ENCODE measurements around the gene ZBTB24.

ZBTB24 gene

DNA sequence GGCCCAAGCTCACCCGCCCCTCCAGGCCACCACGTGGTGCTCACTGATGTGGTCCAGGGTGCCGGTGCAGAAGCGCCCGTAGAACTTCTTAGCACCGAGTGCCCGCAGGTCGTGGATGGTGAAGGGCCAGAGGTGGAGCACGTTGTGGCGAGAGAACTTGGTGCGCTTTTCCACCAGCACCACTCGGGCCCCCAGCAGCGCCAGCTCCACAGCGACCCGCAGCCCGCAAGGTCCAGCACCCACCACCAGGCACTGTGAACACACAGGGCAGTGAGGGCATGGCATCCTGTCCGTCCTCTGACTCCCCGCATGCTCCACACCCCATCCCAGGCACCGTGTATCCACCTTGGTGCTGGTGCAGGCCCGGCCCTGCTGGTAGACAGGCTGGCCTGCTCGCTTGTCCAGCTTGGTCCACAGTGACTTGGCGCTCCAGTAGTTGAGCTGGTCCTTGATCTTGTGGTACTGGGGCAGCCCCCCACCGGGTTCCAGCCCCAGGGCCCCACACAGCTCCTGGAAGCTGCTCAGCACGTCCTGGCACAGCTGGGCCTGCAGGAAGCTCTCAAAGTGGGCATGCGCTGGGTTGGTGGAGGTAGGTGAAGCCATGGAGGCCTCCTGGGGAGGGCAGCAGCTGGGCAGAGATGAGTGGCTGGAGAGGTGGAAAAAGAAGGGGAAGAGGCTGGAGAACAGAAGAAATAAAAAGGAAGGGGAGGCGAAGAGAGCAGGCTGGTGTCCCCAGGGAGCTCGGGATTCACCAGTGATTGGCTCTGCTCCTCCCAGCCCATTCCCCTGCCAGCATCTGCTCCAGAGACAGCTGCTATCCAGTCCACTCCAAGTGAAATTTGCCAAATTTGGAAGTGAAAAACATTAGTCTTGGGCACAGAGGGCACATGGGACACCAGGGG, 29.2 kb downstream of the ZBTB24 start:
- no peak for DNase-seq (ENCODE audit: insufficient read length, low spot score)
- no peak for FAIRE-seq

- DNase-seq (ENCODE audit: insufficient read length, low spot score) (no peak), FAIRE-seq (no peak)
Observed at GRCh38 chr6:109453156-109453555, 29.9 kb downstream of the ZBTB24 start.

DNA sequence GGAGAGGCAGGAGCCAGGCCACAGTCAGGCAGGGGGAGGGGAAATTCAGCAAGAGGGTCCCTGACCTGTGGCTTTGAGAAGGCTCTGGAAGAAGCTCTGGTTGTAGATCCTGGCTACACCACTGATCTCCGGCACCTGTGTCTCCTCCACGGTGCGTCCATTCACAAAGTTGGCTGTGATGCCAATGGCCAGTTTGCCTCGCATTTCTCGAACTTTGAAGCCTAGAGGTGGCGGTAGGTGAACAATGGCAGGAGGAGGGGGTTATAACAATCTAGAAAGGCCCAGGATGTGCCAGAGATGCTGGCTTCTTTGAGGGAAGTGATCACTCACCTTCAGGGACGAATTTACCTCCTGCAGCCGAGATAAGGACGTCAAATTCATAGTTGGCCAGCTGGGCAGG, 30.8 kb downstream of the ZBTB24 start:
- DNase-seq (ENCODE audit: insufficient read length, low spot score) (no peak), FAIRE-seq (no peak)

GRCh38 chr6:109451376-109451775, 31.6 kb downstream of the ZBTB24 start:
- DNase-seq (ENCODE audit: insufficient read length, low spot score) = no peak
- no peak for FAIRE-seq

DNA sequence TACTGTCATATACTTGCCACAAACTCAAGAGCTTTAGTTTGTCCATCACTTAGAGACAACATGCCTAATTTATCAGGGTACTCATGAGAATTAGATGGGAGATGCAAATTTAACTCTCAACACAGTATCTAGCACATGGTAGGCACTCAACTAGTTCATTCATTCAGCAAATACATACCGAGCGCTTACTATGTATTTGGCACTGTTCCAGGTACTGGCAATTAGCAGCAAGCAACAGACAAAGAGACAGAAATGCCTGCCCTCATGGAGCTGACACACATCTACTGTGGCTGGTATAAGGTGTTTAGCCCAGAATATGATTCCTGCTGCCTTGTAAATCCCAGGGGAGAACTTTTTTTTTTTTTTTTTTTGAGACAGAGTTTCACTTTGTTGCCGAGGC, 32.2 kb downstream of the ZBTB24 start:
- FAIRE-seq (no peak), DNase-seq (ENCODE audit: insufficient read length, low spot score) (no peak)

DNA sequence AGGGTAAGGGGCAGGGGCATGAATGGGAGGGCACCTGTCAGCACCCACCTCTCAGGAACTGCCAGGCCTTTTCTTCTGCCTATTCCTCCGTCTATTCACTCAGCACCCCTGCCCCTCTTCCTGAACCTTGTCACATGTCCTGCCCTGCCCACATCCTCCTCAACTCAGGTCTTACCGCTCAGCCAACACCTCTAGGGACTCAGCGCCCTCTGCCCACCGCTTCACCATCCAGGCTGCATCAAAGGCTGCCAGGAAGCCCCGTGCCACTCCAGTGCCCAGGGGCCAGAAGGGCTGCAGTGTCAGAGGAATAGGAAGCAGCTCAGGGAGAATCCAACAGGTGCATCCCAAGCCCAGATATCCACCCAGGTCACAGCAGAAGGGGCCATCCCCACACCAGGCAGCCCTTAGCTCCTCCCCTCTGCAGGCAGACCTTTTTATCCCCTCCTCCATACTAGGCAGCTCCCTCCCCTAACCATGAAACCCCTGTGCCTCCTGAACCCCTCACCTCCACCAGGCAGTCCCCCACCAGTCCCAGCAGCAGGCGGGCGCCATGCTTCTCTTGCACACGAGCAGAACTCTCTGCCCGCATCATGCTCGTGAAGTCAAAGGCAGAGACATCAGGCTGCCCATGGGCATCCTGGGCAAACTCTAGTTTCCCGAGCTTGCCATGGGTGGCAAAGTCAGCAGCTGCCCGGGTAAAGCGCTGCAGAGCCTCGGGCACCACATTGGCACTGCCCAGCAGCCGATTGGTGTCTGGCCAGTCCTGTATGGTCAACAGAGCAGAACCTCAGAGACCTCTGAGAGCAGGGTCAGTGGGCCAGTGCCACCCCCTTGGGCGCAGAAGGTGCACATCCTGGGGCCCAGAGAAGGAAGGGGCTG, 33.0 kb downstream of the ZBTB24 start:
- DNase-seq (ENCODE audit: insufficient read length, low spot score) (no peak), FAIRE-seq (no peak)

DNA sequence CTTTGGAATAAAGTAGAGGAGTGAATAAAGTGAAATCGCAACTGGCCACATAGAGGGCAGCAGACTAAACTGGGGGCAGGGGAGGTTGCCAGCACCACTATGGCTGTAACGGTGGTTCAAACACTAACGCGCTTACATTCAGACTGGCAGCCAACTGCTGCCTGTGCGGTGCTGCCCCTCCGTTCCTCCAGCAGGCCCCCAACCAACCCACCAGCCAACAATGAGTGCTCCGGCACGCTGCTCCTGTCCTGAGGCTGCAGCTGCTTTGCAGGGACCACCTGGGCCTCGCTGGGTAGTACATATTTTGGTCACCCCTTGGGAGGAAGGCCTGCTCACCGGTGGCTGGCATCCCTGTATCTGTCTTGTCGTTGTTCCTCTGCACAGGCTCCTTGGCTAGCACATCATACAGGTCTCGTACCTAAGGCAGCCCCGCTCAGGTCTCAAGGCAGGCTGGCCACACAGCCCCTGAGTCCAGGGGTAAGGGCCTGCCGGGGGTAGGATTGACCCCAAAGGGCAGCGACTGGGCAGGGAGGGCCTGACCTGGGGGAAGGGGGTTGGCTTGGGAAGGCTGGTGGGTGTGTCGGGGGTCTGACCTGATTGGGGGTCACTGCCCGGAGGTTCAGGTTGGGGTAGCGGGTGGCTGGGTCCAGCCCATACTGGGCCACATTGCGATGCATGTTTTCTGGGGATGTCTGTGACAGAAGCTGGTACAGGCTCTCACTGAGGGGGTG, 33.8 kb downstream of the ZBTB24 start:
- DNase-seq (ENCODE audit: insufficient read length, low spot score) = no peak
- FAIRE-seq = no peak

DNA sequence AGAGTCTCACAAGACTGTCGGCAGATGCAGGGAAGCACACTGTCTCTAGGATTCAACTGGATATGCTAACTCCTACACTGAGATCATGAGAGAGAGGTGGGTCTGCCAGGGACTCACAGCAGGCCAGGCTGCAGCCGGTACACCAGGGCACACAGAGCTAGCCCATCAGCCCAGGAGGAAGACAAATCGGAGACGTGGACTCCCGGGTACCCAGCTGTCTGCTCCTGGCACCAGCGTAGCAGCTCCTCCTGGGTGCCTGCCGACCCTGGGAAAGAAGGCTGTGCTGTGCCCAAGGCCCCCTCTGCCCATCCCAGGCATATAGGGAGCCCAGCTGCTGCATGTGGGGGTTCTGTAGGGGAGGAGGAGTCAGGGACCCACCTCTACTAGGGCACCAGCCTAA, 34.4 kb downstream of the ZBTB24 start:
- FAIRE-seq (no peak), DNase-seq (ENCODE audit: insufficient read length, low spot score) (no peak)

DNA sequence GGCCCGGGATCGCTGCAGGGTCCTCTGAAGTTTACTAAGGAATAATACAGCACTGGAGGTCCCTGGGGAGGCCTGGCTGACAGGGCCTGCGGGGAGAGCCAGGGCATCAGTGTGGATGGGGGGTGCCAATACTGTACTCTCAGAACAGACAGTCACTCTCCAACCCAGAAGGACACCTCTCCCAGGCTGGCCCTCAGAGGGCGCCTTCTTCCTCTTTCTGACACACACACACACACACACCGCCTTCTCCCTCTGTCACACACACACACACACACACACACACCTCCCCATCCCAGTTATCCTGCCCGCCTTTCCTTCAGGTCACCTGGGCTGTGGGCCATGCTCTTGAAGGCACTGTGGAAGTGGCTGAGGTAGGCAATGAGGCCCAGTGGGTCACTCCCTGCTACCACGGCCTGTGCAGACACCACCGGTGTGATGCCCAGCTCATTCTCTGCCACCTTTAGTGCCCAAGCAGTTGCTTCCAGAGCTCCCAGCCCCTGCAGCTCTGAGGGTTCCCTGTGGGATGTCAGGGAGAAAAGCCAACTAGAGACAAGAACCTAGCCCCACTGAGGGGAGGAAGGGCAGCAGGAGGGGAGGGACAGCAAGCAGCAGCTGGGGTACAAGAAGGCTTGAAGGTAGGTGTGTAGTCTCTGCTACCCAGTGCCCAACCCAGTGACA, 35.0 kb downstream of the ZBTB24 start:
- no peak for FAIRE-seq

DNA sequence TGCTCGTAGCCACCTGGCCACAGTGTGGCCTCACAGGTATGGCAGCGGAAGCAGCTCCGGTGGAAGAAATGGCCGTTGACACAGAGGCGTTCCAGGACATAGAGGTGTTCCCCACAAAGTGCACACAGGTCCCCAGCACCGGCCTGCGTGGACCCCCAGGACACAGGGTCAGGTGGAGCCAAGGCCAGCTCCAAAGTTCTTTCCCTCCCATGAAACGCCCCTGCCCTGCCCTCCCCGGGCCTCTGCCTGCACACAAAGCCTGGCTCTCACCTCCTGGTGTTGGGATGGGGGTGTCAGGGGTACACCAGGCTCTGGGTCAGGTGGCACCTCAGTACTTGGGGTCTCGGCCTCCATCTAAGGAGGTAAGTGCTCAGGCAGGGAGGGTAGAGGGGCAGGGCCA, 35.9 kb downstream of the ZBTB24 start:
- FAIRE-seq (no peak), DNase-seq (ENCODE audit: insufficient read length, low spot score) (no peak)

More for the DNA sequence above, 35.0 kb downstream of the ZBTB24 start:
- no peak for DNase-seq (ENCODE audit: insufficient read length, low spot score)

GRCh38 chr6:109446541-109446940, 36.5 kb downstream of the ZBTB24 start:
- FAIRE-seq = no peak
- no peak for DNase-seq (ENCODE audit: insufficient read length, low spot score)

DNA sequence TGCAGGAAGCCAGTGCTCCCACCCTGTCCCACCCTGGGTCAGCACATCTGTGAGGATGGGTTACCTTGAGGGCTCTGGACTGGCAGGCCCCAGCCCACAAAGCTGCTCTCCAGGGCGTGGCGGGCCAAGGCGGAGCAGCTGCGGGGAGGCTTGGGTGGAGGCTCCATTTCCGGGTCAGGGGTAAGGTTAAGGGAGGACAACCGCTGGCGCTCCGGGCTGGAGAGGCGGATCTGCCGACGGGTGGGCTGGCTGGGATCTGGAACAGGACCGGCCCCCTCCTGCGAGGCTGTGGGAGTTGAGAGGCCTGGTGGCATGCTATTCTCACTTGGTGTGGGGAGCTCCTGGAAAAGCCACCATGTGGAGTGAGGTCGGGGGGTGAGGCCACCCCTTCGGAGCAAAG, 36.9 kb downstream of the ZBTB24 start:
- FAIRE-seq = no peak
- DNase-seq (ENCODE audit: insufficient read length, low spot score) = no peak

DNA sequence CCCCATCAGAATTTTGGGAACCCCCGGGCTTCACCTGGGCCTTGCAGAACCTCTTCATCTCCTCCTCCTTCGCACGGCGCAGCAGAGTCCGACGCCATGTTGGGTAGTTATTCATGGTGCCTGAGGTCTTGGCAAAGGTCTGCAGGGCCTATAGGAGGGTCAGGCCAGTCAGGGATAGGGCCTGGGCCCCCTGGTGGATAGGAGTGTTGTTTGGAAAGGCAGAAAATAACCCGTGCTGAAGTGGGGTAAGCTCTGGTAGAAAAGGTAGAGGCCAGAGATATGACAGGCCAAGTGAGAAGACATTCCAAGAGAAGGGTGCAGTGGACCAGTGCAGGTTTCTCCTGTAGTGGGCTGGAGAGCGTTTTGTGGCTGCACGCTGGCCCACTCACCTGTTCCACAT, 37.6 kb downstream of the ZBTB24 start:
- DNase-seq (ENCODE audit: insufficient read length, low spot score) (no peak), FAIRE-seq (no peak)

DNA sequence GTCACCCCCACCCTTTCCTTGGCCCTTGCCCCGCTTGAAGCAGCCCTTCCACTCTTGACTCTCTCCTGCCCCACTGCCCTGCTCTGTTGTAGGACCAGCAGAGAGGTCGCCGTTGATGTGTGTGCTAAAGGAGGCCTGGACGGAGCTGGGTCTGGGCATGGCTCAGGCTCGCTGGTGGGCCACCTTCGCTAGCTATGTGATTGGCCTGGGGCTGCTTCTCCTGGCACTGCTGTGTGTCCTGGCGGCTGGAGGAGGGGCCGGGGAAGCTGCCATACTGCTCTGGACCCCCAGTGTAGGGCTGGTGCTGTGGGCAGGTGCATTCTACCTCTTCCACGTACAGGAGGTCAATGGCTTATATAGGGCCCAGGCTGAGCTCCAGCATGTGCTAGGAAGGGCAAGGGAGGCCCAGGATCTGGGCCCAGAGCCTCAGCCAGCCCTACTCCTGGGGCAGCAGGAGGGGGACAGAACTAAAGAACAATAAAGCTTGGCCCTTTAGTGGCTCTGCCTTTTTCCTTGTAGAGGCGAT, 39.5 kb downstream of the ZBTB24 start:
- DNase-seq (ENCODE audit: insufficient read length, low spot score) = no peak
- FAIRE-seq = no peak

- FAIRE-seq (no peak), DNase-seq (ENCODE audit: insufficient read length, low spot score) (no peak)
Observed at GRCh38 chr6:109442393-109442924, 40.6 kb downstream of the ZBTB24 start.

DNA sequence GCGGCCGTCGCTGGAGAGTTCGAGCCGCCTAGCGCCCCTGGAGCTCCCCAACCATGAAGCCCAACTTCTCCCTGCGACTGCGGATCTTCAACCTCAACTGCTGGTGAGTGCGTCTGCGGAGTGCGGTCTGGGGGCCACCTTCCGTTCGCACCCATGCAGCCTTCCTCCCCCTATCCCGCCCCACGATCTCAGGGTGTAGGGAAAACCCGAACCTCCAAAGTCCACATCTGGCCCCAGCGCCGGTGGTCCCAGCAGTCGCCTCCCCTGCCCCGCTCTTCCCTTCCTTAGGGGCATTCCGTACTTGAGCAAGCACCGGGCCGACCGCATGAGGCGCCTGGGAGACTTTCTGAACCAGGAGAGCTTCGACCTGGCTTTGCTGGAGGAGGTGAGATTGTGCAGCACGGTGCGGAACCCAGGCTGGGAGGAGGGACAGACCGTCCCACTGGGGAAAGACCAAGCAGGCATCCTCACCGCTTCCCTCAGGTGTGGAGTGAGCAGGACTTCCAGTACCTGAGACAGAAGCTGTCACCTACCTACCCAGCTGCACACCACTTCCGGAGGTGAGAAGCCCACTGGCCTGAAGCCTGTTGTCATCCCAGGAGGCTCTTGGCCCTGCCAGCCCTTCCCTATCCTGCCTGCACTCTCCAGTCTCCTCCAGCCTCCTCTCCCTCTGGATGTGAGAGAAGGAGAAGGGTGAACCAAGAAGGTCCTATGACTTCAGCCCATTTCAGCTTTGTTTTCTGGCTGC, 41.8 kb downstream of the ZBTB24 start:
- peak; percentile 42 for FAIRE-seq

GRCh38 chr6:109440331-109441068, 42.5 kb downstream of the ZBTB24 start, which contains the start of the genes PPIL6 and SMPD2:
TSS of gene PPIL6 (minus strand) at chr6:109440628. CDS start at chr6:109440590, 38 bp downstream.
TSS of gene SMPD2 (plus strand) at chr6:109440724. CDS start at chr6:109441122, 398 bp downstream.
- no peak for FAIRE-seq
- peak; percentile 90 for DNase-seq (ENCODE audit: insufficient read length, low spot score)

More for the DNA sequence above, 41.8 kb downstream of the ZBTB24 start:
- DNase-seq (ENCODE audit: insufficient read length, low spot score) = no peak

- DNase-seq (ENCODE audit: insufficient read length, low spot score) (no peak), FAIRE-seq (no peak)
Observed at GRCh38 chr6:109436041-109436440, 47.0 kb downstream of the ZBTB24 start.

Data from GM19239 (cell line).